ENCODE data around the gene DAPP1. TPM values are rescaled to one million over a fixed set of nuclear protein-coding genes. Genes with fewer than 3 reads are reported as not detected.

Gene DAPP1
- total RNA-seq, 1 donor from 2014 or later: 52.6 TPM

DNA sequence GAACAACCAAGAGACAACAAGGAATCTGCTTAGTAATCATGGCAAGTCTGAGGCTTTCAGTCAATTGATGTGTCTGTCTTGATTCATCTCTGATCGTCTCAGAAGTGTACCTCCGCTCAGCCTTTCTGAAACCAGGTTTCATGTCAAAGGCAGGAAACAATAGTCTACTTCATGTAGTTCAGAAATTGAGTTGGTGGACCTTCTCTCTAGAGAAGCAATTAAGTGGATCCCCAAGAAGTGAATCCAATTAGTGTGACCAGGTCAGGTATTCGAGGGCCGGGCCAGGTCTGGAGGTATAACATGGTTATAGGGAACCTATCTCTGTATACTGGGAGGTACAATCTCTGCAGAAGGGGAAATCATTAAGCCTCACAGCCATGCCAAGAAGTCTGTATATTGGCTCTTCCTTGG lies 32.0 kb downstream of the DAPP1 start:
- intact Hi-C loops (cut with micrococcal nuclease): loop anchor here (5.0 kb wide), 2 partner anchors 1174 to 1586 kb away; partner anchors contain the start of gene RAP1GDS1

- intact Hi-C loops (cut with micrococcal nuclease): loop anchor here (1.0 kb wide), 1 partner anchor 16 kb away; no protein-coding TSS in a partner anchor
Measured at GRCh38 chr4:99852199-99852749, 35.6 kb downstream of the DAPP1 start.

DNA sequence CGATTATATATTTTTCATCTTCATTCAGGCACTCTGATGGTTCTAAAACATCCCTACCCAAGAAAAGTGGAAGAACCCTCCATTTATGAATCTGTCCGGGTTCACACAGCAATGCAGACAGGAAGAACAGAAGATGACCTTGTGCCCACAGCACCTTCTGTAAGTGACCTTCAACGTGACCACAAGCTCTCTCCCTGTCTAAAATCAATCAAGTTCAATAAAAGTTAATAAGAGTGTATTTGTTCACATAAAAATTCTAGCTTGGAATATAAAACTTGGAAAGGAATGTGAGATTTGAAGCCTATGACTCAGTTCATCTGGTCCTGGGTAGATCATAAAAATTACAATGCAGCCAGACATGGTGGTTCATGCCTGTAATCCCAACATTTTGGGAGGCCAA lies 36.6 kb downstream of the DAPP1 start:
- intact Hi-C loops (cut with micrococcal nuclease): no loop called here

DNA sequence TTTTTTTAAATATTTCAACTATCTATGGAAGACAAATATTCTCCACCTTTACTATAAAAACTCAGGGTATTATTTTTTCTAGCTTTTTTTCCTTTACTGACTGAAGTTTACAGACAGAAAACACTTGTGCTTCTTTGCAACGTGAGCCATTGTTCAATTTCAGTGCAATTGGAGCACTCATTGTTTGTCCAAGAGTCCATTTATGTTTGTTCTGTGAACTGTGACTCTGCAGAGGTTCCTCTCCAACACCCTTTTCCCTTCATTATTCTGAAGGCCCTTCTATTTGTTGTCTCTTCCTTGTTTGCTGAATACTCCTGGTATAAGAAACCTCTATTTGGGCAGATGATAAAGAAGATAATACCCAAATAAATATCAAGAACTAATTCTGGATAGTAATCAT lies 37.4 kb downstream of the DAPP1 start:
- intact Hi-C loops (cut with micrococcal nuclease): no loop called here

DNA sequence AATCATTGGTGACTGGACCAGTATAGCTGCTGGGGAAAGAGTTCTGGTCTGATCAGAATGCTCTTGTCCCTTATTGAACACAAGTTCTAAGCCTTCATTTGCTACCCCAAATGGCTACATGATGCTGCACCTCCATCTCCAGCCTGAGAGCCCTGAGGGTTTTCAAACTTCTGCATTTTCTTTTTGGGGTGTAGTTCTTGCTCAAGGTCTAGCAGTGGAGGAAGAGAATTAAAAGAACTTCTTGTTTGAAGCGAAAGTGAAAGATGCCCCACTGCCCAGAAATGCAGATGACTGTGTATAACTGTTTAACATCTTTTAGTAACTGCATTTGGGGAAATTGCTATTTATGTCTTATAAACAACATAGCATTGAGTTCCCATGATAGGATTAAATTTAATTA lies 39.1 kb downstream of the DAPP1 start:
- intact Hi-C loops (cut with micrococcal nuclease): loop anchor here (1.0 to 2.0 kb wide), 7 partner anchors 8 to 348 kb away; partner anchors contain the start of genes DAPP1 and LAMTOR3

DNA sequence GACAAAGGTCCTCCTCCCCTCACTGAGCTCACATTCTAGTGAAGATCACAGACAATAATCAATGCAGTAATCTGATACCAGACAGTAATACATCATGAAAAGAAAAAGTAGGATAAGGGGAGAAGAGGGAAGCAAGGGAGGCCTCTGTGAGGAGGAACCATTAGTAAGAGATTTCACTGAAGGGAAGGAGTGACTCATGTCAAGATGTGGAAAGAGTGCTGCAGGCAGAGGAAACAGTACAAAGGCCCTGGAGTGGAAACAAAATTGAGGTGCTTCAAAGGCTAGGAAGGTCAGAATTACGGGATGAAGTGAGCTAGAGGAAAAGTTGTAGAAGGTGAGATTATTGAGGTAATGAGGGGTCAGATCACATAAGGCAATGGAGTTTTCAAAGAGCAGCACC lies 39.5 kb downstream of the DAPP1 start:
- intact Hi-C loops (cut with micrococcal nuclease): loop anchor here (1.0 to 2.0 kb wide), 4 partner anchors 29 to 349 kb away; partner anchors contain the start of gene LAMTOR3

GRCh38 chr4:99857307-99857706 lies 40.7 kb downstream of the DAPP1 start:
- intact Hi-C loops (cut with micrococcal nuclease): loop anchor here (2.0 kb wide), 1 partner anchor 27 kb away; no protein-coding TSS in a partner anchor

GRCh38 chr4:99859618-99860017 lies 43.0 kb downstream of the DAPP1 start:
- intact Hi-C loops (cut with micrococcal nuclease): loop anchor here (2.0 kb wide), 1 partner anchor 13 kb away; no protein-coding TSS in a partner anchor

GRCh38 chr4:99860521-99860920 lies 43.9 kb downstream of the DAPP1 start:
- intact Hi-C loops (cut with micrococcal nuclease): loop anchor here (2.0 kb wide), 1 partner anchor 14 kb away; no protein-coding TSS in a partner anchor

GRCh38 chr4:99861120-99861905 lies 44.7 kb downstream of the DAPP1 start:
- intact Hi-C loops (cut with micrococcal nuclease): loop anchor here (2.0 kb wide), 1 partner anchor 15 kb away; no protein-coding TSS in a partner anchor

- intact Hi-C loops (cut with micrococcal nuclease): loop anchor here (1.0 kb wide), 1 partner anchor 9 kb away; no protein-coding TSS in a partner anchor
Measured at GRCh38 chr4:99863804-99864203, 47.2 kb downstream of the DAPP1 start.

- intact Hi-C loops (cut with micrococcal nuclease): loop anchor here (1.0 kb wide), 1 partner anchor 16 kb away; no protein-coding TSS in a partner anchor
Measured at GRCh38 chr4:99868126-99868596, 51.5 kb downstream of the DAPP1 start.

DNA sequence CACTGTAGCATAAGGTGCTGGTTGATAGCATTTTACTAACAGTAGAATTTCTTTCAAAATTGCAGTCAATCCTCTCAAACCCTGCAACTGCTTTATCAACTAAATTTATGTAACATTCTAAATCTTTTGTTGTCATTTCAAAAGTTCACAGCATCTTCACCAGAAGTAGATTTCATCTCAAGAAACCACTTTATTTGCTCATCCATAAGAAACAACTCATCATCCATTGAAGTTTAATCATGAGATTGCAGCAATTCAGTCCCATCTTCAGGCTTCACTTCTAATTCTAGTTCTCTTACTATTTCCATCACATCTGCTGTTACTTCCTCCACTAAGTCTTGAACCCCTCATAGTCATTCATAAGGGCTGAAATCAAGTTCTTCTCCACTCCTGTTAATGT lies 55.9 kb downstream of the DAPP1 start:
- intact Hi-C loops (cut with micrococcal nuclease): no loop called here

- intact Hi-C loops (cut with micrococcal nuclease): no loop called here
Measured at GRCh38 chr4:99875071-99875470, 58.4 kb downstream of the DAPP1 start.

DNA sequence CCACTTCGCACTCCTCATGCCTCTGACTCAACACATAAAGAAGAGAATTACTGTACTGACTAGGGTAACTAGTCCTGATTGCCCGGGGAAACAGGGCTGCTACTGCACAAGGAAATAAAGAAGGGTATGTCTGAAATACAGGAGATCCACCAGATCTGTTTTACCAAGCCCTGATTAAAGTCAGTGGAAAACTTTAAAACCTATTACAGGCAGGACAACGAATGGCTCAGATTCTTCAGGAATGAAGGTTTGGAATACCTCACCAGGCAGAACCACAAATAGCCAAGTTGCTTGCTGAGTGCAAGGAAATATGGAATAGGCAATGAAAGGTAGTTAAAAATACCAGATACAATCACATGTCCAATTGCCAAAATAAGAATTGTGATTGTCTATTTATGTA lies 60.3 kb downstream of the DAPP1 start:
- intact Hi-C loops (cut with micrococcal nuclease): no loop called here

- intact Hi-C loops (cut with micrococcal nuclease): no loop called here
Measured at GRCh38 chr4:99878604-99879003, 62.0 kb downstream of the DAPP1 start.

GRCh38 chr4:99879458-99879857 lies 62.8 kb downstream of the DAPP1 start:
- intact Hi-C loops (cut with micrococcal nuclease): no loop called here

DNA sequence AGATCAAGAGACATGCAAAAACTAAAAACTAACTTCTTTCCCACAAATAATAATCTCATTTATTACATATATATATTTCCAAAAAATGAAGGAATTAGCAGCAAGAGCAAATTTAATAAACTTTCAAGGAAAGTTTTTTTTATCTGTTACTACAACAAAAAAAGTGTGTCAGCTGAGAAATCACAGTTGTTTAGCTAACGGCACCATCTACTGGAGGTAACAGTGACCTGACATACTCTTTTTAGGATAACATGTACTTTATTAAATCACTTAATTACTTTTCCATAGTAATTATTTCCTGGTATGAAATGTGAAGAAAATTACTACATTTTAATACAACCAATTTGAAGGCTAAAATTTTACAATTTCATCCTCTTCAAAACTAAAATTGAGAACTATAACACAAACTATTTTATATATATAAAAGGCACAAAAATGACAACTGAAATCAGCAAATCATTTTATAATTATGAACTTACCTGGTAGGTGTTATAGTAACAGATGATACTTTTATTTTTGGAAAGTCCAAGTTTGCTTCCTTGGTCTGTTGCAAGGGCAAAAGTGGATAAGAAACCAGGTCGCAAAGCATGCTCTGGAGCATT lies 68.5 kb downstream of the DAPP1 start:
- intact Hi-C loops (cut with micrococcal nuclease): loop anchor here (1.0 to 10.0 kb wide), 10 partner anchors 9 to 770 kb away; partner anchors contain the start of genes DAPP1 and LAMTOR3

GRCh38 chr4:99885687-99886086 lies 69.1 kb downstream of the DAPP1 start:
- intact Hi-C loops (cut with micrococcal nuclease): loop anchor here (1.0 to 10.0 kb wide), 10 partner anchors 9 to 771 kb away; partner anchors contain the start of genes DAPP1 and LAMTOR3

DNA sequence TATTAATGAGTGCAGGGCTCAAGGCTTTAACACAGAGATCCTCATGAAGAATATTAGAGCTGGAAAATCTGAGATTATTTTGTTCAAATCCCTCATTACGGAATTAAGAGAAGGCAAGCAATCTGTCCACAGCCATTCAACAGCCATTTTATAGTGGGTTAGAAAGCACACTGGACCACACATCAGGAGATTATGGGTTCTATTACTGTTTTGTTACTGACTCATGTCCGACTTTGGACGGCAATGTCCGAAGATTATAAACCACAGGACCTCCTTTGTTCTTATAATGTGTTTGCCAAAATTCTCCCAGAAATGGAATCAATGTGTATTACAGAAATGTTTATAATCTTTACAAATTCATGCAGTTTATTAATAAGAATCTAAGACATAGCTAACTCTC lies 69.5 kb downstream of the DAPP1 start:
- intact Hi-C loops (cut with micrococcal nuclease): loop anchor here (10.0 kb wide), 2 partner anchors 161 to 771 kb away; no protein-coding TSS in a partner anchor

DNA sequence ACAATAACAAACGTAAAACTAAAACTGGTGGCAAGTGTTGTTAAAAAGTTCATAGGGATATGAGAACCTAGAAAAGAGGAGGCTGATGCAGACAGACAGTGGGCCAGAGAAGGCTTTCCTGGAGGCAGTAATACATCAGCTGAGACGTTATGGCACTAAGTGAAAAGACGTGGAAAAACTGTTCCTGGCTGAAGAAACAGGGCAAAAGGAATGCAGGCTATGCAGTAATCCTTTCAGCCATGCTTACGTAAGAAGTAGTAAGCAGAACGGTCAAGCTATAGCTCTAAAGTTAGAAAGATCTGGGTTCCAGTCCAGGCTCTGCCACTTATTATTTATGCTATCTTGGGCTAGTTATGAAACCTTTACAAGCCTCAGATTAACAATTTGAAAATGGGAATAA lies 71.2 kb downstream of the DAPP1 start:
- intact Hi-C loops (cut with micrococcal nuclease): loop anchor here (10.0 kb wide), 2 partner anchors 163 to 773 kb away; no protein-coding TSS in a partner anchor

Measured in T-helper 1 cell treated with Interleukin-12 subunit alpha and Interleukin-12 subunit beta and Interleukin-4 antibody, amounts not matched to agents 30 ng/mL and 1 ng/mL, for 36 hours (primary cell).